RWPE2 (cell line): ENCODE data around the gene SGPL1.
A peak's percentile ranks its signal among the peaks of the same experiment; 100 is the strongest.
"Not testable (repeated sequence)": the region's sequence is repeated elsewhere in the genome, so short reads cannot be mapped to it uniquely, and the experiment has no call there.

Experiments
- ATAC-seq: fragments of 200-7000 bp; cut with Tn5 transposase; 3 replicates; pipeline ENCODE4 v1.9.1; 2021; ENCODE audit warnings: low read depth
- DNase-seq: peaks from one replicate; pipeline ENCODE4 v3.0.0-alpha.2; 2020; ENCODE audit warnings: low spot score
- H3K27ac ChIP-seq: fragments of 450-650 bp; 2 replicates; pipeline ENCODE4 v1.5.1; 2017; ENCODE audit warnings: mild to moderate bottlenecking; ENCODE audit not compliant: poor library complexity, severe bottlenecking
- H3K27me3 ChIP-seq: fragments of 250-450 bp; sonication (Bioruptor Pico); 2 replicates; pipeline ENCODE4 v1.5.1; 2021; ENCODE audit warnings: mild to moderate bottlenecking, moderate library complexity; ENCODE audit not compliant: insufficient read depth, poor library complexity, severe bottlenecking
- H3K36me3 ChIP-seq: fragments of 250-450 bp; sonication (Bioruptor Pico); 2 replicates; pipeline ENCODE4 v1.5.1; 2020; ENCODE audit warnings: low read depth, mild to moderate bottlenecking, moderate library complexity
- H3K4me1 ChIP-seq: fragments of 250-450 bp; sonication (Bioruptor Pico); 2 replicates; pipeline ENCODE4 v1.5.1; 2021; ENCODE audit warnings: mild to moderate bottlenecking, moderate library complexity; ENCODE audit not compliant: insufficient read depth, poor library complexity, severe bottlenecking
- H3K4me3 ChIP-seq: fragments of 250-450 bp; sonication (Bioruptor Pico); 2 replicates; pipeline ENCODE4 v1.5.1; 2021; ENCODE audit warnings: mild to moderate bottlenecking, moderate library complexity; ENCODE audit not compliant: severe bottlenecking
- H3K9me3 ChIP-seq: fragments of 250-450 bp; sonication (Bioruptor Pico); 2 replicates; pipeline ENCODE4 v1.5.1; 2021; ENCODE audit warnings: mild to moderate bottlenecking, moderate library complexity; ENCODE audit not compliant: severe bottlenecking
- CTCF ChIP-seq: fragments of 450-650 bp; IDR thresholded peaks from one replicate; pipeline ENCODE4 v1.5.1; 2017; ENCODE audit warnings: mild to moderate bottlenecking, moderate library complexity; ENCODE audit not compliant: poor library complexity, severe bottlenecking

SGPL1 gene

GRCh38 chr10:70815504-70816219 is at the start of gene SGPL1:
Gene SGPL1, plus strand, starts transcription at chr10:70815948. Its CDS starts 906 bp downstream, at chr10:70816854.
- Histone ChIP-seq H3K27ac (peak within 1 kb of the TSS; percentile 88), H3K4me3 (peak within 1 kb of the TSS; percentile 59)
- peak; percentile 63 for ATAC-seq

GRCh38 chr10:70768026-70768685 is 47.6 kb upstream of the SGPL1 start:
- not testable (repeated sequence) for H3K36me3 ChIP-seq, H3K27ac ChIP-seq, H3K9me3 ChIP-seq, H3K4me1 ChIP-seq, H3K27me3 ChIP-seq, DNase-seq, ATAC-seq, H3K4me3 ChIP-seq

More at GRCh38 chr10:70815504-70816219, at the start of gene SGPL1:
- peak; percentile 75 for DNase-seq
- TF ChIP-seq CTCF: peak; percentile 98
- H3K36me3 ChIP-seq: peaks cover 37% of the 10 kb centered on the region
- H3K27me3 ChIP-seq: no peaks in the 10 kb centered on the region
- no peaks in the 10 kb centered on the region for H3K9me3 ChIP-seq
- H3K4me1 ChIP-seq: peaks cover 6% of the 10 kb centered on the region

GRCh38 chr10:70769121-70769520 is 46.6 kb upstream of the SGPL1 start:
- TF ChIP-seq CTCF: no peak
- Histone ChIP-seq H3K27ac (no peak overlapping the region), H3K27me3 (no peaks in the 10 kb centered on the region), H3K4me3 (no peak overlapping the region), H3K4me1 (no peaks in the 10 kb centered on the region), H3K36me3 (no peaks in the 10 kb centered on the region), H3K9me3 (peaks cover 2% of the 10 kb centered on the region)
- DNase-seq (no peak), ATAC-seq (no peak)

GRCh38 chr10:70770001-70770400 is 45.7 kb upstream of the SGPL1 start:
- no peak for DNase-seq
- Histone ChIP-seq H3K27ac (no peak overlapping the region), H3K4me3 (no peak overlapping the region), H3K4me1 (no peaks in the 10 kb centered on the region), H3K9me3 (peaks cover 2% of the 10 kb centered on the region), H3K36me3 (no peaks in the 10 kb centered on the region), H3K27me3 (no peaks in the 10 kb centered on the region)
- TF ChIP-seq CTCF: no peak
- no peak for ATAC-seq

- not testable (repeated sequence) for DNase-seq, H3K36me3 ChIP-seq, H3K9me3 ChIP-seq, H3K4me3 ChIP-seq, H3K27me3 ChIP-seq, H3K4me1 ChIP-seq, ATAC-seq, H3K27ac ChIP-seq
Observed at GRCh38 chr10:70770516-70770915, 45.2 kb upstream of the SGPL1 start.
